ENCODE measurements around the gene SYNGAP1. TPM values are rescaled to one million over a fixed set of nuclear protein-coding genes. Genes with fewer than 3 reads are reported as not detected.

SYNGAP1 gene
- polyA plus RNA-seq, 1 donor from 2014 or later, result 0.54 TPM

DNA sequence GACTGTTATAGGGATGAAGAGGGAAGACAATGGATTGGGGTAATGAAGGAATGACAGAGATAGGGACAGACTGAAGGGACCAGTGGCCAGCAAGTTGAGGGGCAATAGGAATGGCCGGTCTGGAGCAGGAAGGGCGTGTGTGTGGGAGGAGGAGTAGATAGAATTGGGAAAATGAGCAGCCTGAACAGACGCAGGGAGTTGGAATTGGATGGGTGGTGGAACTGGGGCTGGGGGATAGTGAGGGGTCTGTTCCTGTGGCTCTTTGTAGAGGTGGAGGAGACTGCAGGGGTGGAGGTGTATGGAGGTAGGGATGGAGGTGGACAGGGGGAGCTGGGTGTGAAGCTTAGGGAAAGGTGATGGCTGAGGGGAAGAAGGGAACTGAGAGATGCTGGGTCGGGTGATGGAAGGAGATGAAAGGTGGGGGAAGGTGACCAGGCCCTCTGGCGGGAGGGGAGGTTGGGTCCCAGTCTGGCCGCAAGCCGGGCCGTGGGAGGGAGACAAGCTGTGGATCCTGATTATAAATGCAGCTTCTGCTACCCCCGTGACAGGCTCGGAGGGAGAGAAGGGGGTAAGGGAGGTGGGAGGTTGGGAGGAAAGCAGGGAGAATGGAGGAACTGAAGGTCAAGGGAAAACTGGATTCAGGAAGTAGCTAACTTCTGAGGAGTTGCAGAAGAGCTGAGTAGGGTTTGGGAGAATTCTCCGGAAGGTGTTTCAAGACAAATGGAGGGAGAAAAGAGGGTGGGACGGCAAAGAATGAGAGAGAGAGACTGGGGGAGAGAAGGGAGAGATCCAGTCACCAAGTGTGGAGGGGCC is 5.2 kb downstream of the SYNGAP1 start:
- H3K36me3 Mint-ChIP-seq, result no peaks in the 10 kb centered on the region
- peak overlapping the region; percentile 85 to 97 (median 91) for H3K4me3 Mint-ChIP-seq
- H3K9me3 Mint-ChIP-seq, result no peaks in the 10 kb centered on the region
- H3K27me3 Mint-ChIP-seq, result no peaks in the 10 kb centered on the region
- peak overlapping the region; percentile 95 to 98 (median 97) for H3K27ac Mint-ChIP-seq
- peaks cover 23 to 40% (median 39%) of the 10 kb centered on the region in 3 donors for H3K4me1 Mint-ChIP-seq

- H3K36me3 Mint-ChIP-seq, result no peaks in the 10 kb centered on the region
- peak overlapping the region; percentile 85 to 97 (median 91) for H3K4me3 Mint-ChIP-seq
- H3K4me1 Mint-ChIP-seq, result peaks cover 31 to 48% (median 48%) of the 10 kb centered on the region in 3 donors
- H3K27me3 Mint-ChIP-seq, result no peaks in the 10 kb centered on the region
- peak overlapping the region; percentile 95 to 98 (median 97) for H3K27ac Mint-ChIP-seq
- no peaks in the 10 kb centered on the region for H3K9me3 Mint-ChIP-seq
These were observed 6.1 kb downstream of the SYNGAP1 start for GRCh38 chr6:33425668-33426577.

- H3K36me3 Mint-ChIP-seq, result no peaks in the 10 kb centered on the region
- no peaks in the 10 kb centered on the region for H3K9me3 Mint-ChIP-seq
- H3K27ac Mint-ChIP-seq, result peak overlapping the region; percentile 96 to 98 (median 97)
- H3K4me1 Mint-ChIP-seq, result peaks cover 33 to 52% (median 52%) of the 10 kb centered on the region in 3 donors
- no peaks in the 10 kb centered on the region for H3K27me3 Mint-ChIP-seq
- H3K4me3 Mint-ChIP-seq, result peak overlapping the region; percentile 85 to 97 (median 91)
These were observed 7.0 kb downstream of the SYNGAP1 start for GRCh38 chr6:33426590-33427511.

GRCh38 chr6:33427585-33428223 is 7.8 kb downstream of the SYNGAP1 start:
- peaks cover 35 to 59% (median 59%) of the 10 kb centered on the region in 3 donors for H3K4me1 Mint-ChIP-seq
- peak overlapping the region; percentile 96 to 98 (median 97) for H3K27ac Mint-ChIP-seq
- no peaks in the 10 kb centered on the region for H3K27me3 Mint-ChIP-seq
- H3K4me3 Mint-ChIP-seq, result peak overlapping the region; percentile 87 to 97 (median 95)
- H3K9me3 Mint-ChIP-seq, result no peaks in the 10 kb centered on the region
- H3K36me3 Mint-ChIP-seq, result no peaks in the 10 kb centered on the region

DNA sequence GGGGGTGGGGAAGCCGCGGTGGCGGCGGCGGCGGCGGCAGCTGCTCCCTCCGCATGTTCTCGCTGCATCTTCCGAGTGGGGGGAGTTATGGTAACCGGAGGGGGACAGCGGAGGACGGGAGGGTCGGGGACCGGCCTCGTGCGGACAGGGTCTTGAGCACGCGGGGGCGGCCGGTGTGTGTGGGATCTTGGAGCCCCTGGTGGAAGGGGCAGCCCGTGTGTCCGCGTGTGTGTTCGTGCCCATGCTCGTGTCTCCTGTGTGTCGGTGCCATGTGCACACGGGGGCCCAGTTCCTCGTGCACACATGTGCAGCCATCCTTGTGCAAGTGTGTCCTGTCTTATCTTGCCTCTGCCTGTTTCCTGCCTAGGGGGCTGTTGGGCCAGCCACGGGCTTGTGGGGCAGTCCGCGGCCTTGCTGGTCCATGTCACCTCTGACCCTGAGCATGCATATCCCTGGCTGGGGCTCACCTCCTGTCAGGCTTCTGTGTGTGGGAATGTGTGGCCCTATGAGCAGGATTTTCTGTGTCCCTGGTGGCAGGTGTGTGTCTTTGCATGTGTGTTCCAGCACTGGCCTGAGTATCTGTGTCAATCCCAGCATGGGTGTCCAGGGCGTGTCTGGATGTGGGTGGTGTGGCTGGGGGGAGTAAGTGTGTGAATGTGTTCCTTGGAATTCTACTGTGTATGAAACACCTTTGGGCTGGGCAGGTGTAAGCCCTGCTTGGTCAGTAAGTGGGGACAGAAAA is 8.5 kb downstream of the SYNGAP1 start:
- no peaks in the 10 kb centered on the region for H3K36me3 Mint-ChIP-seq
- H3K27me3 Mint-ChIP-seq, result no peaks in the 10 kb centered on the region
- peak overlapping the region; percentile 92 to 98 (median 94) for H3K27ac Mint-ChIP-seq
- peak overlapping the region; percentile 83 to 94 (median 88) for H3K4me3 Mint-ChIP-seq
- H3K4me1 Mint-ChIP-seq, result peaks cover 39 to 65% (median 63%) of the 10 kb centered on the region in 3 donors
- H3K9me3 Mint-ChIP-seq, result no peaks in the 10 kb centered on the region

- Mint-ChIP-seq H3K4me1 (peaks cover 37 to 67% (median 62%) of the 10 kb centered on the region in 3 donors), H3K27me3 (no peaks in the 10 kb centered on the region), H3K36me3 (no peaks in the 10 kb centered on the region), H3K27ac (peak overlapping the region; percentile 92 to 98 (median 94)), H3K4me3 (peak overlapping the region; percentile 83 to 94 (median 88)), H3K9me3 (no peaks in the 10 kb centered on the region)
These were observed 9.3 kb downstream of the SYNGAP1 start for GRCh38 chr6:33428966-33429749.

DNA sequence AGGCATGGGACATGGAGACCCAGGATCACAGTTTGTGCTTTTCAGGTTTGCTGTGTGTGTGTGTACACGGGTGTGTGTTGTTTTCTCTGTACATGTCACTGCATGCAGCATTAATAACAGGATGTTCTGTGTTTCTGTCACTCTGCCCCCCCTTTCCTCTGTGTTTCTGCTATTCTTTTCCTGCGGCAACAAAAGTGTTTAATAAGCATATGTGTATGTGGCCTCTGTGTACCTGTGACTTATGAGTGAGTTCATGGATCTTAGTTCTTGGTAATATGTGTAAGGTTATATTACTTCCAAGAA is 9.8 kb downstream of the SYNGAP1 start:
- Mint-ChIP-seq H3K27me3 (no peaks in the 10 kb centered on the region), H3K27ac (peak overlapping the region; percentile 78 to 98 (median 94)), H3K4me3 (peak overlapping the region; percentile 22 to 94 (median 86)), H3K9me3 (no peaks in the 10 kb centered on the region), H3K36me3 (no peaks in the 10 kb centered on the region), H3K4me1 (peaks cover 32 to 62% (median 60%) of the 10 kb centered on the region in 3 donors)

DNA sequence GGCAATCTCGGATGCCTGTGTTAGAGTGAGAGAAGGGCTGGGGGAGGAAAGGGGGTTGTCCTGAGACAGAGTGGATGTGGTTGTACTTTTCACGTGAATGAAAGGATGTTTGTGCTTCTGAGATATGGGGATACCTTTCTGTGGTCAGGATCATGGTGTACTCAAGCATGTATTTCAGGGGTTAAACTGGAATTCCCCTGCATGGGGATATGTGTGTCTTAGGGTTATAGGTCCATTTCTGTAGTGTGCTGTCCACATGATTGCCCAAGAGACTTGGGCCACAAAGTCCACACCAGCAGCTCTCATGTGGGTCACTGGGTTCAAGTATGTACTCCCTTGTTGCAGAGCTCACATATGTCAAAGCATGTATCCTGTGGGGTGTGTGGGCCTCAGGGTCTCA is 10.5 kb downstream of the SYNGAP1 start:
- H3K36me3 Mint-ChIP-seq, result no peaks in the 10 kb centered on the region
- no peaks in the 10 kb centered on the region for H3K27me3 Mint-ChIP-seq
- H3K4me3 Mint-ChIP-seq, result peak overlapping the region in 3 of 4 donors; percentile 75 to 94 (median 93)
- peak overlapping the region; percentile 78 to 94 (median 78) for H3K27ac Mint-ChIP-seq
- peaks cover 32 to 57% (median 56%) of the 10 kb centered on the region in 3 donors for H3K4me1 Mint-ChIP-seq
- no peaks in the 10 kb centered on the region for H3K9me3 Mint-ChIP-seq

- Mint-ChIP-seq H3K9me3 (no peaks in the 10 kb centered on the region), H3K36me3 (peaks cover 4% of the 10 kb centered on the region), H3K27me3 (no peaks in the 10 kb centered on the region), H3K27ac (peak overlapping the region; percentile 78 to 94 (median 78)), H3K4me1 (peaks cover 32 to 56% (median 54%) of the 10 kb centered on the region in 3 donors), H3K4me3 (peak overlapping the region; percentile 75 to 95 (median 94))
These were observed 11.4 kb downstream of the SYNGAP1 start for GRCh38 chr6:33430991-33431879.

DNA sequence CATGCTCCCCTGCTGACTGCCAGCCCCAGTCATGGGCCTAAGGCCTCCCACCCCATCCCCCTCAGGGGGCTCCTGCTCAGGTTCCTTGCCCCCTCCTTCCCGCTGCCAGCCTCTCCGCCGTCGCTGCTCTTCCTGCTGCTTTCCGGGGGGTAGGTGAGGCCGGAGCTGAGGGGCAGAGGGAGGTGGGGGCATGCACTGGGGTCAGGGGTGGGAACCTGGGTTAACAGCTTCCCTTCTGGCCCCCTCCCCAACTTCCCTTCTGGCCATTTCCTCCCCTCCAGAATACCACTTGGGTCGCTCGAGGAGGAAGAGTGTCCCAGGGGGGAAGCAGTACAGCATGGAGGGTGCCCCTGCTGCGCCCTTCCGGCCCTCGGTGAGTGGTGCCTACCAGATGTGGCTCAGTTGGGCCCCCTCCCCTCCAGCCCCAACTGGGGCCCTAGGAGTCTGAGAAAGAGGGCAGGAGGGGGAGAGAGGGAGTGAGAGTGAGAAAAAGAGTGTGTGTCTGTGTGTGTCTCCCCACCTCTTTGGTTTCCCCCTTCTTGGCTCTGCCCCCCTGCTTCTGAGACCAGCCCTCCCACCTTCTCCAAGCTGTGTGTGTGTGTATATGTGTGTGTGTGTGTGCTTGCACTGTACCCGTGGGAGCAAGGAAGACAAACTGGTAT is 12.1 kb downstream of the SYNGAP1 start:
- H3K9me3 Mint-ChIP-seq, result no peaks in the 10 kb centered on the region
- peak overlapping the region; percentile 75 to 95 (median 86) for H3K4me3 Mint-ChIP-seq
- no peaks in the 10 kb centered on the region for H3K27me3 Mint-ChIP-seq
- peaks cover 31 to 53% (median 49%) of the 10 kb centered on the region in 3 donors for H3K4me1 Mint-ChIP-seq
- peak overlapping the region; percentile 66 to 84 (median 73) for H3K27ac Mint-ChIP-seq
- H3K36me3 Mint-ChIP-seq, result peaks cover 4% of the 10 kb centered on the region

- Mint-ChIP-seq H3K36me3 (peaks cover 8% of the 10 kb centered on the region), H3K4me1 (peaks cover 29 to 48% (median 44%) of the 10 kb centered on the region in 3 donors), H3K27ac (peak overlapping the region; percentile 66 to 84 (median 73)), H3K9me3 (no peaks in the 10 kb centered on the region), H3K4me3 (peak overlapping the region; percentile 66 to 95 (median 86)), H3K27me3 (no peaks in the 10 kb centered on the region)
These were observed 12.7 kb downstream of the SYNGAP1 start for GRCh38 chr6:33432546-33432945.
